DLD1 (cell line): Measurements from ENCODE around the gene BCL11B.
"Not testable (repeated sequence)": the region's sequence is repeated elsewhere in the genome, so short reads cannot be mapped to it uniquely, and the experiment has no call there.

Source experiments
- in situ Hi-C: cut with HindIII; loops from 2 replicates; pipeline ENCODE4 v1.10.0; 2017; ENCODE audit warnings: low sequenced_read_pairs

BCL11B gene

DNA sequence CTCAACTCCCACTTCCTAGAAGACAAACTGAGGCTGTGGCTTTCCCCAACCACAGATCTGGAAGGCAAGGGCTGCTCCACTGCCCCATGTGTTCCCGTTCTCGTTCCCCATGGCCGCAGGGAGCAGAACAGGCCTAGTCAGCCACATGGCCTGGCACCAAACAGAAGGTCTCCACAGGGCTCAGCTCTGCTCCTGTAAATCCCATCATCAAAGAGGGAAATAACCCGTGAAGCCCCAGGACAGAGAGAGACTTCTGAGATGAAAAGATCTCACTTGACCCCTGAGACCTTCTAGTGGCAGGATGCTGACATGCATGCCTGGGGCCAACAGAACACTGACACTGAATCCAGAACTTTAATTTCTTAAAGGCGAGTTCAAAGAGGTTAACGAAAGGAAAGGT is 68.9 kb downstream of the BCL11B start:
- in situ Hi-C loops: no loop called here

DNA sequence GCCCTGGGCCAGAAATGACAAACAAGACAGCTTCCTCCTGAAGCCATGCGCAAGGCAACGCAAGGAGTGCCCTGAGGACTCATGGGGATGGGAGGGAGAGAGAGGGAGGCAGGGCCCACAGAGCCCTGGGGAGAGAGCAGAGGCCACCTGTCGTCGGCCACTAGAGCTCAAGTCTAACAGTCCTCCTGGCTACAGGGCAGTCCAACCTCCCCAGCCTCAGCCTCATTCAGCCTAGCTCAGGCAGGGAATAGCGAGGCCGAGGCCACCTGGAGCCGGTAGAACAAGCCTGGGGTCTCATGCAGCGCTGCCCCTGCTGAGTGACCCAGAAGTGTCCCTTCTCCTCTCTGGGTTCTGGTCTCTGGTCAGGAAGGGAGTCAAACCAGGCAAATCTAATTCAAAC is 69.5 kb downstream of the BCL11B start:
- in situ Hi-C loops: no loop called here

DNA sequence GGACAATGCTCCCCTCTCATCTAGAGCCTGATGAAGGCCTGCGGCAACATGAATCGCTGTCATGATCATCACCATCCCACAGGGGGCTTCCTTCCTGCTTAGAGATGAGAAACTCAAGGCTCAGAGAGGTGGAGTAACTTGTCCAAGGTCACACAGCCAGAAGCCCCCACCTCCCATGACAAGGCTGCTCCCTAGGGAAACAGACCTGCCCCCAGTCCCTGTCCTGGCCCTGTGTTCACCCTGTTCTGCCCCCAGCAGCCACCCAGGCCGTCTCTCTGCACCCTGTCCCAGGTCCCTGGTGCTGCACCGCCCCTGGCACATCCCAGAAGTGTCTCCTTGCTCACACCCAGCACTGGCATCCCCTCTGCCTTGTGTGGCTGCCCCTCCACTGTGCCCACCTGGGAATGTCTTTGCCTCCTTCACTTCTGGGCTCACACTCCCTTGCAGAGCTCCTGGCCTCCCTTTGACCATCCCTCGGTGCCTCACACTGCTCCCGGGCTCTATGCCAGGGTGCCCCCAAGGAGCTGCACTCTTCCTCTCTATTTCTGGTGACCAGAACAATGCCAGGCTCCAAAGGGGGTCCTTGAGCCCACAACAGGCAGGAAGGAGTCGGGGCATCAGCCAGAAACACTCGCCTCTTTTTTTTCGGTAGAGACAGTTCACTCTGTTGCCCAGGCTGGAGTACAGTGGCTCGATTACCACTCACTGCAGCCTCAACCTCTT is 70.5 kb downstream of the BCL11B start:
- in situ Hi-C loops: no loop called here

DNA sequence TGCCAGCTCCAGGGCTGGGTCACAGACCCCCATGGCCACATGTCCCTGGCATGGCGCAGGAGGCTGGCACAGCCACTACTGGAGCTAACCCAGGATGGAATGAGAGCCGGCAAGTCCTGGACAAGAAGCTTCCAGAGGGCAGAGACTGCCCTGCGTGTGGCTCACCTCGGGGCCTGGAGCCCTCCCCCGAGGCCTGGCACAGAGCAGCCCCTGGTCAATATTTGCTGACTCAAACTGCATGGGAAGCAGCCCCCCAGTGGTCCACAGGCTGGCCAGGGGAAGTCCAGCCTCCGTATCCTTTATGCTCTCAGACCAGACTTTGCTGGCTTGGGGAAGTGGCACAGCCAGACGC is 71.4 kb downstream of the BCL11B start:
- in situ Hi-C loops: no loop called here

DNA sequence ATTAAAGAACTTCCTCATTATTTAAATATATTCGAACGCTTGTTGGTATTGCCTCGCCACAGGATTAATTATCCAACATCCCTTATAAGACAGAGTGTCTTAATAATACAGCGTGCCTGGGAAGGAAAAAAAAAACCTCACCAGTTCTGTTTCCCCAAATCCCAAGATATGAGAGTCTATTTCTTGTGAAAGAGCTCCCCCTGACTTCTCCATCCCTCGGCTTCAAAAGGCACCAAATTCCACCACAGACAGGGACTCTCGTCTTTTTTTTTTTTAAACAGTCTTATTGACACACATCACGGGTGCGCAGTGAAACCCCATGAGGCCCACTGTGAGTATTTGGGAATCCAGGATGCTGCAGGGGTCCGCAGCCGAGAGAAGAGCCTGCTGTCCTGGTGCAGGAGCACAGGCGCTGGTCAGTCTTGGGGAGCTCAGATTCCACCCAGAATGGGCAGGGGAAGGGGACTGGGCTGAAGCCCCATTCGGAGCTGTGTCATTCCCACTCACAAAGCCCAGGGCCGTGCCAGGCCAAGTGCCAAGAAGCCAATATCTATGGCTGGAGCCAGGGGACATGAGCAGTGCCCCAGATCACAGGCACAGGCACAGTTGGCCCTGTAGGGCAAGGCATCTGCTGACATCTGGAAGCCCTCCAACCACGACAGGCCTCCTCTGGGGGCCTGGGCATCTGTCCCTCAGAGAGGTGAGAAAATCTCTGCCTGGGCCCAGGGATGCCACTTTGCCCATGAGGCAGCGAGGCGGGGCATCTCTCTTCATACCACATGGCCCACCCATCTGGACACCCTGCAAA is 71.9 kb downstream of the BCL11B start:
- in situ Hi-C loops: no loop called here

DNA sequence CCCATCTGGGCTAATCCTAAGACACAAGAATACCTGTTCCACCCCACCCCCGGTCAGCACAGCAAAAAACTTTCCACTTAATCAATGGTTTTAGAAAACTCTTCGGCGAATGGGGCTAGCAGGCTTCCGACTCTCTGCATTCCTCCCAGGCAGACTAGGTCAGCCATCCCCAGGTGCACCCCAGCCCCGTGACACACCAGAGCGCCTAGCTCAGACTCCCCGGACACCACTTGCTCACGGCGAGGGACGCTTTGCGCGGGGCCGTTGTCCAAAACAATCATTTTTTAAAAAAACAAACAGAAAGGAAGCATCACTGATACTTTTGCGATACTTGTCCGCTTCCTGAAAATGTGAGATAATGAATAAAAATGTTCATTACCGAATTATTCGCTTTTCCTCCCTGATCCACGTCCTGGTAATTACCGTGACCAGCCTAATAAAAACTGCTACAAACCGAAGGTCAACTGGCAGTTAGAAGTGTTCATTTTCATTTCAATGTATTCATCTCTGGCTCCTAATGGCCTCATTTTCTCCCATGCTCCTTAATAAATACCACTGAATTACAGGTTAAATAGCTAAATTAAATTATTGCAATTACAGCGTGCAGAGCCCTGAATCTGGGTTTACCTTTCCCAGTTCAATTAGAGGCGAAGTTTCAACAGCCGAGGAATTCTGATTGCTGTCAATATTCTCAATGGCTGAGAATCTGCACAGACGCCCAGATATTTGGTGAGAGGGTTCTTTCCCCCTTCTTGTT is 73.1 kb downstream of the BCL11B start:
- in situ Hi-C loops: no loop called here

DNA sequence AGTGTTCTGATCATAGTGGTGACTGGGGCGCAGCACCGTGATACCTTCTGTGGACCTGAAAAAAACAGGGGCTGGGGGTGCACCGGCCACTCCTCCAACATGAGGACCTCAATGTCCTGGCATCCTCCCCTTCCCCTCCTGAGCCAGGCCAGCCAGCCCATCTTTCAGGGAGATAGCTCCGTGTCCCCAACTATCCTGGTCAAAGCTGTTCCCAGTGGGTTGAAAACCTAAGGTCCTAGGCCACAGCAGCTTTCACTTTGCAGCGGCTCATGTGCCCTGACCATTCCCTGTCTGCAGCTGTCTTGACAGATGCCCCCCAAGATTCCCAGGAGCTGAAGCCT is 75.7 kb downstream of the BCL11B start:
- in situ Hi-C loops: no loop called here

DNA sequence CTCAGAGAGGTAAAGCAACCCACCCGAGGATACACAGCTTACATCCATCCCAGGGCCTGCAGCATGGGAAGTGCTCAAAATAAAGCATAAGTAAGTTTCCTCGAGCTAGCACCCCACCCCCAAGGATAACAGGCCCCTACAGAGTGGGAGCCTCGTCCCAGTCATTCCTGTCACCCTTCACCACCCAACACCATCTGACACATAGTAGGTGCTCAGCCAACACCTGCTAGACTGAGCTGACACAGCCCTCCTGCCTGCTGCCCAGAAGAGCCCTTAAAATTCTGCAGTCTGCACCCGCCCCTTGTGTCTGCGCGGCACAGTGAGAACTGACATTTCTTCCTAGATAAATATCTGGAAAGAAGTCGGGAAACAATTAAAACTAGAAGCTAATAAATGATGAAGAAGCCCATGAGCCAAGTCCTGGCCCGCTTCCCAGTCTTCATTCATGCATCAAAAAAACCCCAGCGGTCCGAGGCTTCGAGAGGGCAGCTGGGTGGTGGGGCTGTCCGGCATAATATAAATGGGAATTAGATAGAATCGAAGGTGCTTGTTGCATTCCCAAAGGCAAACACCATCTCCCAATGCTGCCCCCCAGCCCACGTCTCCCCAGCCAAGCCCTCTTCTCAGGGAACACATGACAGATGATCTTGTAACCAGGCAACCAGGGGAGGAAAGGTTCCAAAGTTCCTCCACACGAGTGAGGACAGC is 76.2 kb downstream of the BCL11B start:
- in situ Hi-C loops: no loop called here

DNA sequence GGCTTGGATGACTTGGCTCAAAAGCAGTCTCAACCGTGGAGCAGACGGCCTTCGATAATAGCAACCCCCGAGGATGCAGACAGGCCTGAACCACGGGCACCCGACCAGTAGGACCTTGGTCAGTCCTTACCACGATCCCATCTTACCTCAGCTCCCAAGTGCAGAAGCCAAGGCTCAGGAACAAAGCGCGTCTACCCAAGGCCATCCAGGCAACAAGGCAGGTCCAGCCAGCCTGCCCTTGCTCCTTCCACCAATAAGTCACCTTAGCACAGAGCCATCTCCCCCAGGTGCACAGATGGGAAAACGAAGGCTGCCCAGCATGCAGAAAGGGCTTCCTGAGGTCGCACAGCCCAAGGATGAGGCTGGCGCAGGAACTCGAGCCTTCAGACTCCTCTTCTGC is 77.3 kb downstream of the BCL11B start:
- in situ Hi-C loops: no loop called here

DNA sequence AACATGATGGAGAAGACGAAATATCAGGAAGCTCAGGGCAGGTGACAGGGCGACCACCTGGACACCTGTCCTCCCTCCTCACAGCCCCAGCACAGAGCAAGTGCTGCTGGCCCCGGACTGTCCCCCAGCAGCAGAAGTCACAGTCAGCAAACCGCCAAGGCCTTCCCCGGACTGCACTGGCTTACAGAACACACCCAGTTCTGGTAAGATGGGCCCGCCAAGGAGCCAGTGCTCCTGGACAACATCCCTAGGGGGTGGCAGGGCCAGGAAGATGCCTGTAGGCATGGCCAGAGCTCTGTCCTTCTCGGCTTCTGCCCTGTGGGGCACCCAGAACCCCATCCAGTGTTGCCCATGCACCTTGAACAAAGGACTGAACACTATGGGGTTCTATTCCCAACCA is 77.9 kb downstream of the BCL11B start:
- in situ Hi-C loops: no loop called here

DNA sequence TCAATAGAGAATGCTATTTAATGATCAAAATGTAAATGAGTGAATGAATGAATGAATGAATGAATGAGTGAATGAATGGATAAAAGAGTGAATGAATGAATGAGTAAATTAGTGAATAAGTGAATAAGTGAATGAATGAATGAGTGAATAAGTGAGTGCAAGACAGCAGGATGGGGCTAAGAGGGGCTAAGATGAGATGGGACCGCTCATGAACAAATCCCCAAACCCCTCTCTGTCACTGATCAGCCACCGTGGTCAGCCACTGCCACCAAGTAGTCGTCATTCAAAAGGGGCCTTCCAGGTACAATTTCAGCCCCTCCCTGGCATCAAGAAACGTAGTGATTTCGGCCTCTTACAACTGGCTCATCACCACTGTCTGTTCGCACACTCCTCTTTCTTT is 79.2 kb downstream of the BCL11B start:
- in situ Hi-C loops: no loop called here

DNA sequence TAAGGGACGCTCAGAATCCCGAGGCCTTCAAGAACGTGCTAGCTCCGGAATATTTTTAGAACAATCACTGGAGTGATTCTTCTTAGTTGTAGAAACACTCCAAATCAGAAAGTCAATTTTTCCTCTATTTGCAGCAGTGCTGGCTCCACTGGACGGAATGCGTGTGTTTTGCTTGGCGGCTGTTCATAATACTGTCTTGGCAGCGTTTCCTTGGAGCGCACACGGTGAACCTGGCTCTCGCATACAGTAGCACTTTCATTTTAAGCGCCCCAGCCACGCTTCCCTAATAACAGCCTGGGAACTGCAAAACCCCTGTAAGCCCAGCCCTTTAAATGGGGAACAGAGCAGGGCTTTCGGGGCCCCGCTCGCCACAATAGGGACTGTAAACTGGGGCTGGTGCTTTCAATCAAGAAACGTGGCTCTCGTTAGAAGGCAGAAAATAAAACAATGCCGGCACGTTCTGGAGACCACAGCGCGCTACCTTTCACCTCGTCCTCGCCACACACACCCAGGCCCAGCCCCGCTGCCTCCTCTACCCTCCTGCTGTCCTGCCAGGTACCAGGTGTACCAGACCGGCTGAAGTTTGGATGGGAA is 79.9 kb downstream of the BCL11B start:
- in situ Hi-C loops: no loop called here

DNA sequence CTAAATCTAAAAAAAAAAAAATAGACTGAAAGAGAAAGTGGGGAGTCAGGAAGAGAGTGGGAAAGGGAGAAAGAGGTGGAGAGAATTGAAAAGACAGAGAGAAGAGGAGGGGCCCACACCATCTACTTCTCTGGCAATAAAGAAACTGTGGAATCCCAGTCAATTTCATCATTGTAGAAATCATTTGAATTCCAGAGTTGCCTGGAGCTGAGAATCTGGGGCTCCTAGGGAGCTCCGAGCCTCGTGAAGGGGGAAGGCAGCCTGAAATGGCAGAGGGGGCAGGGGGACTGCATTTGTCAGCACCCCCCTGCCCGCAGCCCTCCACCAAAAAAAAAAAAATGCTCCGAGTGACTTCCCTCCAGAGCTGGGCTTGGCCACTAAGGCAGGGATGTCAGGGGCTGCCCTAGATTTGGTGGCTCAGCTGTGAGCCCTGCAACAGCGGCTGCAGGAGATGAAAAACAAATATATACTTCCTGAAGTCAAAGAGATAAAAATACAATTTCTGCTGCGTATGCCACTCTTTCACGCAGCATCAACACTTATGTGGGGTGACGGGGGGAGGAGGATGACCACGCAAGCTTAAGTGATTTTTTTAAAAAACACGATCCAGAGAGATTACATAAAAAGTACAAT is 80.5 kb downstream of the BCL11B start:
- in situ Hi-C loops: no loop called here

DNA sequence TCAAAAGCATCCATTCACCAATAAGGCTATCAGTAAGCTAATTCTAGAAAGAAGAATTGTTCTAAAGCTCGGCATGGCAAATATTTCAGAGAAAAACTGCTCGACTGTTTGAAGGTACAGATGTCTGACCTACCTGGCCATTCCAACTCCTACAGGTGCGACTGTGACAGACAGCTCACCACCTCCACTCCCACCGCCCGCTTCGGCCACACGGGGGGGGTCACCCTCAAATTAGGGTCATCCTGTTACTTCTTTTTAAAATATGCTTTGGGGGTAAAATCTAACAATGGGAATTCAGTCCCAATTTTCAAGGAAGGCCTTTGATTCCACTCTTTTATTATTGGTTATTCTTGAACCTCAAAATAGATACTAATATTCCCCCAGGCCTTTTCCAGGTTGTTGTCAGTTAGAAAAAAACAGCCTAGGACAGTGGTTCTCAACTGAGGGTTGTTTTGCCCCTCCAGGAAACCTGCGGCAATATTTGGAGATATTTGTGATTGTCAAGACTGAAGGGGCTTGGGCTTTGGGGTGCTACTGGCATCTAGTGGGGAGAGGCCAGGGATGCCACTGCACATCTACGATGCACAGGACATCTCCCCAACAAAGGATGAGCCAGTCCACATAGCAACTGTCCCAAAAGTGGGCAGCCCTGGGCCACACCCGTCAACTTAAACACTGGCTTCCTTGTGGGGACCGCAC is 81.2 kb downstream of the BCL11B start:
- in situ Hi-C loops: no loop called here

DNA sequence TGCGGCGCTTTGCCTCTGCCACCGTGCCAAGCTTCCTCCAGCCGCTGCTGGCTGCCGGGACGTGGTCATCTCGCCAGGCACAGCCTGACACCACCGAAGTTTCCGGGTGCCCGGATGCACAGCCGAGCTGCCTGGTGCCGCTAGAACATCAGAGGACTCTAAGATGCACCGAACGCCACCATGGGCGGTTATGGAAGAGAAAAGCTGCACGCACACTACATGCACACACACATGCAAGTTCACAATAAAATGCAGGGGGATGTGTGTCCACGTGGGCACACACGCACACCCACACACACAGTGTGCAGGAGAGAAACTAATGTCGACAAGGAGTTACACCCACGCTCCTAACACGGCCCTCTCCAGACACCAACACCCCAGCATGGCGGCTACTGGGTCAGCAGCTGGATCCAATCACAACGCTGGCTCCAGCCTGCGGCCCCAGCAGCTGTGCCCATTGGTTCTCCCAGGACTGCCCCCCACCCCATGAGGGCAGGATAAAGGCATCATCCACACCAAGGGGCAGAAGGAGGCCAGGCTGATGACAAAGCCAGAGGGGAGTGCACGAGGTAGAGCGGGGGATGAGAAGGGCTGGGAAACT is 82.7 kb downstream of the BCL11B start:
- in situ Hi-C loops: no loop called here

DNA sequence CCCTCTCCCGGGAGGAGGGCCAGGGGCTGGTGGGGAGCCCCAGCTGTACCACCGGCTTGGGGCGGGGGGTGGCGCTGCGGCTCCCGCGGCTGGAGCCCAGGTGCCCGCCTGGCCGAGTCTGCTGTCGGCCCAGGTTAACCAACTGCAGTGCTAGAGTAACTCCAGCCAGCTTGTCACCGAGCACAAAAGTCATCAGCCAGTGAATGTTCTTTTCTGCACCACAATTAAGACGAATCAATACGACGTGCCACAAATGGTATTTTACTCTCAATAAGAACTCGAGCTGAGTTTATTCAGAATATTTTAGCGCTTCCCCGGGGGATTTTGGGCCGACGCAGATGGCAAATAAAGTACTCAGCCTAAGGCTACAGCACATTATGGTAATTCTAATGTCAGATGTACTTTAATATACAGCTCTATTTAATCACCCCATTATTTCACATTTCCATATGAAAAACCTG is 83.2 kb downstream of the BCL11B start:
- in situ Hi-C loops: no loop called here

DNA sequence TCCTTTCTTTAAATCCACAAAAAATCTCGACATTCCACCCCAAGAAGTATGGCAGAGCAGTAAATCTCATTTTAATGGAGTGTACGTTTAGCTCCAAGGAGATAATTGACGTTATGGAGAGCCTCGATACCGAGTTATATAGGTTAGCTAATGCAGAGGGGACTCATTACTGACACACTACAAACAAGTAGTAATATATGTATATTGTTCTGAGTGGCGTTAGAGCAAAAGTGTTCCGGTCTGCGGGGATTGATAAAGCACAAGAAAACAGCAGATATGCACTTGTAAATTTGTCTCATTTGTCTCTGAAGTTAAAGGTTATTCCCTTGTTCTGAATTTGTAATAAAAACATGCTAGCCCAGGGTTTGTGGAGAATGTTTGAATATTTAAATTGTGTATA is 84.1 kb downstream of the BCL11B start:
- in situ Hi-C loops: no loop called here

DNA sequence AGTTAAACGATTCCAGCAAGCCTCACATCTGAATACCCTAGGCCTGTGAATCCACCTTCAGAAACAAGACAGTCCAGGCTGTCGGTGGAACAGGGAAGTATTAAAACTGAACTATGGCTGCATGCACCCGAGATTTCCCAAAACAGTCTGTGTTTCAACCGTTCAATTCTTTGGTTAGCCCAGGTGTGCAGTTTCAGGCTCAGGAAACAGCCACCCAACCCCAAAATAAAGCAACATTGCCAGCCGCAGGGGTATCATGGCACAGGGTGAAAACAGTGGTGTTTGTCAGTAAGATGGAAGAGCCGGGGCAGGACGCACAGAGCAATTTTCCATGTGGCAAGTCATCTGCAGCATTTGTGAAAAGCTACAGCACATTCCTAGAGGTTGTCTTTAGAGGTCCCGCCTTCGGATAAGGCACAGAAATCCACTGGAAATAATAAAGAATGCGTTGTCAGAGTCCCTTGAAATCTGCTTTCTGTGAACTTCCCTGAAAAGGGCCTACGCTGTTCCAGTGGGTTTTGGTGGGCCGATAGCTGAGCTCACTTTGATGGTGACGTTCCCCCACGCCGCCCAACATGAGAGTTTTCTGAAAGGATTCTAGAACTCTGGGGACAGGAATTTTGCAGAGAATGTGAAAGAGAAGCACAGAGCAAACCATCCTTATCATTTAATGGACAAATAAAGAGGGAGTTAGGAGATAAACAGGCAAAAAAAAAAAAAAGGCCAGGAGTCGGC is 84.9 kb downstream of the BCL11B start:
- in situ Hi-C loops: no loop called here

DNA sequence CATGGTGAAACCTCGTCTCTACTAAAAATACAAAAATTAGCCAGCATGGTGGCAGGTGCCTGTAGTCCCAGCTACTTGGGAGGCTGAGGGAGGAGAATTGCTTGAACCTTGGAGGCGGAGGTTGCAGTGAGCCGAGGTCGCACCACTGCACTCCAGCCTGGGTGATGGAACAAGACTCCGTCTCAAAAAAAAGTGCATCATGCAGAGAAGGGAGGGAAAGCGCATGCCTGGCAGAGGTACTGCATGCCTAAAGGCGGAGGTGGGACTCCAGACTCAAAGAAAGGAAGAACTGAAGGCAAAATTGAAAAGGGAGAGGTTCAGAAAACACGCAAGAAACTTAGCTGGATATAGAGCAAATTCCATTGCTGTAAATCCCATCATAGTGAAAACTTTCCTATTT is 85.7 kb downstream of the BCL11B start:
- in situ Hi-C loops: not testable (repeated sequence)
